GM18907 (cell line): ENCODE measurements around the gene LONP2.
"Not testable (repeated sequence)": the region's sequence is repeated elsewhere in the genome, so short reads cannot be mapped to it uniquely, and the experiment has no call there.

Experiments used
- ATAC-seq: cut with Tn5 transposase; IDR thresholded peaks from one replicate; pipeline ENCODE4 v1.9.1; 2021; ENCODE audit warnings: mild to moderate bottlenecking, moderate library complexity; ENCODE audit not compliant: unreplicated experiment

LONP2 gene

GRCh38 chr16:48287239-48287638 is 43.1 kb downstream of the LONP2 start:
- ATAC-seq, result no peak

GRCh38 chr16:48291303-48291702 is 47.2 kb downstream of the LONP2 start:
- no peak for ATAC-seq

GRCh38 chr16:48291754-48292153 is 47.7 kb downstream of the LONP2 start:
- ATAC-seq, result no peak

GRCh38 chr16:48292452-48292851 is 48.4 kb downstream of the LONP2 start:
- no peak for ATAC-seq

GRCh38 chr16:48294724-48295123 is 50.6 kb downstream of the LONP2 start:
- no peak for ATAC-seq

- no peak for ATAC-seq
These were observed 51.6 kb downstream of the LONP2 start for GRCh38 chr16:48295488-48296281.

- no peak for ATAC-seq
These were observed 55.4 kb downstream of the LONP2 start for GRCh38 chr16:48299471-48299870.

- ATAC-seq, result no peak
These were observed 56.3 kb downstream of the LONP2 start for GRCh38 chr16:48300391-48300856.

GRCh38 chr16:48308535-48308934 is 64.4 kb downstream of the LONP2 start:
- ATAC-seq, result no peak

- no peak for ATAC-seq
These were observed 67.0 kb downstream of the LONP2 start for GRCh38 chr16:48310908-48311641.

- ATAC-seq, result not testable (repeated sequence)
These were observed 69.8 kb downstream of the LONP2 start for GRCh38 chr16:48313905-48314304.

- ATAC-seq, result no peak
These were observed 72.9 kb downstream of the LONP2 start for GRCh38 chr16:48317026-48317425.

- no peak for ATAC-seq
These were observed 73.7 kb downstream of the LONP2 start for GRCh38 chr16:48317614-48318315.

GRCh38 chr16:48318630-48319029 is 74.5 kb downstream of the LONP2 start:
- no peak for ATAC-seq

GRCh38 chr16:48321317-48322036 is 77.4 kb downstream of the LONP2 start:
- ATAC-seq, result no peak

- no peak for ATAC-seq
These were observed 80.0 kb downstream of the LONP2 start for GRCh38 chr16:48323783-48324775.

- no peak for ATAC-seq
These were observed 82.8 kb downstream of the LONP2 start for GRCh38 chr16:48326915-48327314.

- ATAC-seq, result no peak
These were observed 85.0 kb downstream of the LONP2 start for GRCh38 chr16:48329138-48329537.

- ATAC-seq, result no peak
These were observed 86.2 kb downstream of the LONP2 start for GRCh38 chr16:48330189-48330840.
